Osteoblast (primary cell): ENCODE results near the gene CEP85L. TPM values are rescaled to one million over a fixed set of nuclear protein-coding genes. Genes with fewer than 3 reads are reported as not detected.

Experiments
- DNase-seq: peaks from one replicate; pipeline ENCODE4 v3.0.0; 2011; ENCODE audit warnings: low spot score, mixed read lengths; ENCODE audit not compliant: insufficient read length; ENCODE audit errors: missing footprints
- H2AFZ ChIP-seq: 2 replicates; pipeline ENCODE4 v1.6.0; 2011; ENCODE audit warnings: mild to moderate bottlenecking, low read length
- H3K27ac ChIP-seq: 2 replicates; pipeline ENCODE4 v1.5.1; 2011; ENCODE audit warnings: mild to moderate bottlenecking, low read depth, low read length, moderate library complexity
- H3K27me3 ChIP-seq: 2 replicates; pipeline ENCODE4 v1.6.0; 2012; ENCODE audit warnings: mild to moderate bottlenecking, control low read depth, inconsistent platforms, low read length, moderate library complexity; ENCODE audit not compliant: insufficient read depth
- H3K36me3 ChIP-seq: 2 replicates; pipeline ENCODE4 v1.5.1; 2011; ENCODE audit warnings: mild to moderate bottlenecking, low read length, control low read depth, moderate library complexity; ENCODE audit not compliant: insufficient read depth
- H3K4me1 ChIP-seq: 2 replicates; pipeline ENCODE4 v1.5.1; 2011; ENCODE audit warnings: mild to moderate bottlenecking, low read length, control low read depth, moderate library complexity; ENCODE audit not compliant: insufficient read depth
- H3K4me2 ChIP-seq: 2 replicates; pipeline ENCODE4 v1.6.0; 2011; ENCODE audit warnings: mild to moderate bottlenecking, low read length; ENCODE audit not compliant: insufficient read depth
- H3K4me3 ChIP-seq: fragments of 200-600 bp; sonication (generic); 3 replicates; pipeline ENCODE4 v1.5.1; 2012; ENCODE audit warnings: mild to moderate bottlenecking, low read length, inconsistent platforms; ENCODE audit not compliant: insufficient read depth
- H3K79me2 ChIP-seq: 2 replicates; pipeline ENCODE4 v1.6.0; 2012; ENCODE audit warnings: mild to moderate bottlenecking, low read length, control low read depth, inconsistent platforms; ENCODE audit not compliant: insufficient read depth
- H3K9me3 ChIP-seq: 2 replicates; pipeline ENCODE4 v1.5.1; 2011; ENCODE audit warnings: low read depth, low read length, control low read depth
- H4K20me1 ChIP-seq: 2 replicates; pipeline ENCODE4 v1.6.0; 2012; ENCODE audit warnings: mild to moderate bottlenecking, low read length, control low read depth; ENCODE audit not compliant: insufficient read depth
- total RNA-seq: library from RNA; depleted of rRNA; stranded (reverse); fragments of >200 nt; gene quantifications from 2 replicates; pipeline ENCODE4 v1.2.3, GENCODE V29; 2012
- TF ChIP-seq, protein P1 (sequence below): IDR thresholded peaks from 2 replicates; pipeline ENCODE4 v1.5.1; 2011; ENCODE audit warnings: mild to moderate bottlenecking, low read depth, low read length, moderate library complexity; ENCODE audit errors: extremely low read depth

The CEP85L gene
- total RNA-seq, 1 donor, result 15.2 TPM

DNA sequence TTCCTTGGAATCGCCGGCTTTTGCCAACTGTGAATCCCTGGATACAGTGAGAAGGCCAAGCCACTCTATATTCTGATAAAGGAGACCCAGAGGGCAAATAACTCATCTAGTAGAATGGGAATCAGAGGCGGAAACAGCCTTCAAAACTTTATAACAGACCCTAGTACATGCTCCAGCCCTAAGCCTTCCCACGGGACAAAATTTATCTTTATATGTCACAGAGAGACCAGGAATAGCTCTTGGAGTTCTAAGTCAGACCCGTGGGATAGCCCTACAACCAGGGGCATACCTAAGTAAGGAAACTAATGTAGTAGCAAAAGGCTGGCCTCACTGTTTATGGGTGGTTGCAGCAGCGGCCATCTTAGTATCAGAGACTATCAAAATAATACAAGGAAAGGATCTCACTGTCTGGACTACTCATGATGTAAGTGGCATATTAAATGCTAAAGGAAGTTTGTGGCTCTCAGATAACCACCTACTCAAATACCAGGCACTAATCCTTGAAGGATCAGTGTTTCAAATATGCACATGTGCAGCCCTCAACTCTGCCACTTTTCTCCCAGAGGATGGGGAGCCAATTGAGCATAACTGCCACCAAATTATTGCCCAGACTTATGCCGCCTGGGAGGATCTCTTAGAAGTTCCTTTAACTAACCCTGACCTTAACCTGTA lies 29.5 kb downstream of the CEP85L start:
- Histone ChIP-seq H3K27ac (no peak overlapping the region), H3K4me2 (no peak overlapping the region)

DNA sequence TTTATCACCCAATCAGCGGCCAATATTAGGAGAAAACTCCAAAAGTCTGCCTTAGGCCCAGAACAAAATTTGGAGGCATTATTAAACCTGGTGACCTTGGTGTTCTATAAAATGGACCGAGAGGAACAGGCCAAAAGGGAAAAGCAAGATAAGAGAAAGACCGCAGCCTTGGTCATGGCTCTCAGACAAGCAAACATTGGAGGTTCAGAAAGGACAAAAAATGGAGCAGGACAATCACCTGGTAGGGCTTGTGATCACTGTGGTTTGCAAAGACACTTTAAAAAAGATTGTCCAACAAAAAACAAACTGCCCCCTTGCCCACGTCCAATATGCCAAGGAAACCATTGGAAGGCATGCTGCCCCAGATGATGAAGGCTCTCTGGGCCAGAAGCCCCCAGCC lies 31.2 kb downstream of the CEP85L start:
- no peak for DNase-seq
- Histone ChIP-seq H3K36me3 (no peaks in the 10 kb centered on the region), H3K9me3 (no peaks in the 10 kb centered on the region), H3K79me2 (peaks cover 92% of the 10 kb centered on the region), H3K27ac (no peak overlapping the region), H4K20me1 (peaks cover 62% of the 10 kb centered on the region), H3K4me1 (peaks cover 10% of the 10 kb centered on the region), H3K27me3 (no peaks in the 10 kb centered on the region), H2AFZ (no peak overlapping the region), H3K4me2 (no peak overlapping the region), H3K4me3 (no peak overlapping the region)
- TF ChIP-seq, protein P1, sequence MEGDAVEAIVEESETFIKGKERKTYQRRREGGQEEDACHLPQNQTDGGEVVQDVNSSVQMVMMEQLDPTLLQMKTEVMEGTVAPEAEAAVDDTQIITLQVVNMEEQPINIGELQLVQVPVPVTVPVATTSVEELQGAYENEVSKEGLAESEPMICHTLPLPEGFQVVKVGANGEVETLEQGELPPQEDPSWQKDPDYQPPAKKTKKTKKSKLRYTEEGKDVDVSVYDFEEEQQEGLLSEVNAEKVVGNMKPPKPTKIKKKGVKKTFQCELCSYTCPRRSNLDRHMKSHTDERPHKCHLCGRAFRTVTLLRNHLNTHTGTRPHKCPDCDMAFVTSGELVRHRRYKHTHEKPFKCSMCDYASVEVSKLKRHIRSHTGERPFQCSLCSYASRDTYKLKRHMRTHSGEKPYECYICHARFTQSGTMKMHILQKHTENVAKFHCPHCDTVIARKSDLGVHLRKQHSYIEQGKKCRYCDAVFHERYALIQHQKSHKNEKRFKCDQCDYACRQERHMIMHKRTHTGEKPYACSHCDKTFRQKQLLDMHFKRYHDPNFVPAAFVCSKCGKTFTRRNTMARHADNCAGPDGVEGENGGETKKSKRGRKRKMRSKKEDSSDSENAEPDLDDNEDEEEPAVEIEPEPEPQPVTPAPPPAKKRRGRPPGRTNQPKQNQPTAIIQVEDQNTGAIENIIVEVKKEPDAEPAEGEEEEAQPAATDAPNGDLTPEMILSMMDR, result no peak

More for the DNA sequence above, 29.5 kb downstream of the CEP85L start:
- no peak for DNase-seq
- Histone ChIP-seq H3K4me3 (no peak overlapping the region), H3K4me1 (peaks cover 10% of the 10 kb centered on the region), H3K79me2 (peaks cover 97% of the 10 kb centered on the region), H3K27me3 (no peaks in the 10 kb centered on the region), H2AFZ (no peak overlapping the region), H3K9me3 (no peaks in the 10 kb centered on the region), H4K20me1 (peaks cover 66% of the 10 kb centered on the region), H3K36me3 (no peaks in the 10 kb centered on the region)
- TF ChIP-seq, protein P1, result no peak

DNA sequence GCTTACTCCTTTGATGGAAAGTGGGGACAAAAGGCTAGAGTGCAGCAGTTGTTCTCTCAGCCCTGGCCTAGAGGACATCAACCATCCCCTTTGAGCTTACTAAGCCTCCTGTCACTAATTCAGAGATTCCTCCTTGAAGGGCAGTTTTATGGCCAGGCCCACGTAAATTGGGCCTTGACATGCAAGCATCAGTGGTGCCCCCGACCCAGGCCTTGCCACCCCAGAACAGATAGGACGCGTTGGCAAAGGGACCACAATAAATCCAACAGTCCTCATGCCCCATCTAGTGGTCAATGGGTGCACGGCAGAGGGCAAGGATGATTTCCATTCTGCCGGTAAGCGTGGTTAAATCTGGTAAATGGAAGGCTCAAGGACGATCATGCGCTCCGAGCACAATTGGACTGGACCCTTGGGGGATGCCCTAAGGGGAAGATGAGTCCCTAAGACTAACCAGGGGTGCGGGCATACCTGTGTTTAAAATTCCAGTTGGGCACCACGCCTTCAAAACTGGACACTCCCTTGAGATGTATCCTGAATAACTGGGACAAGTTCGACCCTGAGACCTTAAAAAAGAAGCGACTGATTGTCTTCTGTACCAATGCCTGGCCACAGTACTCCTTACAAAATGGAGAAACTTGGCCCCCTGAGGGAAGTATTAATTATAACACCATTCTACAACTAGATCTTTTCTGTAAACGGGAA lies 32.6 kb downstream of the CEP85L start:
- H3K4me2 ChIP-seq, result peak overlapping the region; percentile 51
- DNase-seq, result no peak

DNA sequence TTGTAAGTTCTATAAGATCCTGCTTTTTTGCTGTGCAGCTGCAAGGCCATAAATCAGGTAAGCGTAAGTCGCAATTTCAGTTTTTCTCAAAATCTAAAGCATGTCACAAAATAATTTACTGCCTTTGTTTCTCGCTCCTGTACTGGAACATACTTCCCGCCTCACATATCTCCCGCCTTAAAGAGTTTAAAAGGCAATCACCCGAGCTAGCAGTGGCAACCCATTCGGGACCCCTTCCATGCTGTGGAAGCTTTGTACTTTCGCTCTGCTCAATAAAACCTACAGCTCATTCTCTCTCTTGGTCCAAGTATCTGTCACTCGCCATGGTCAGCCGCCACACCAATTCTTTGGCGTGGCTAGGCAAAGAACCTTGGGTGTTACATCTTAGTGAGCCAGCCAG lies 34.0 kb downstream of the CEP85L start:
- Histone ChIP-seq H4K20me1 (peaks cover 41% of the 10 kb centered on the region), H3K79me2 (peaks cover 87% of the 10 kb centered on the region)
- TF ChIP-seq, protein P1, result no peak

More for the DNA sequence above, 32.6 kb downstream of the CEP85L start:
- TF ChIP-seq, protein P1, result peak; percentile 91
- H3K9me3 ChIP-seq, result no peaks in the 10 kb centered on the region
- H4K20me1 ChIP-seq, result peaks cover 49% of the 10 kb centered on the region
- no peaks in the 10 kb centered on the region for H3K27me3 ChIP-seq
- peaks cover 10% of the 10 kb centered on the region for H3K4me1 ChIP-seq
- peak overlapping the region; percentile 19 for H3K27ac ChIP-seq
- H3K79me2 ChIP-seq, result peaks cover 90% of the 10 kb centered on the region
- no peak overlapping the region for H3K4me3 ChIP-seq
- H3K36me3 ChIP-seq, result no peaks in the 10 kb centered on the region
- no peak overlapping the region for H2AFZ ChIP-seq

More for the DNA sequence above, 34.0 kb downstream of the CEP85L start:
- no peaks in the 10 kb centered on the region for H3K27me3 ChIP-seq
- no peak overlapping the region for H3K4me3 ChIP-seq
- no peaks in the 10 kb centered on the region for H3K36me3 ChIP-seq
- no peaks in the 10 kb centered on the region for H3K9me3 ChIP-seq
- no peak for DNase-seq
- H3K4me1 ChIP-seq, result peaks cover 3% of the 10 kb centered on the region
- no peak overlapping the region for H2AFZ ChIP-seq
- H3K4me2 ChIP-seq, result no peak overlapping the region
- no peak overlapping the region for H3K27ac ChIP-seq
